ENCODE measurements around the gene TRIM43.
"Not testable (repeated sequence)": the region's sequence is repeated elsewhere in the genome, so short reads cannot be mapped to it uniquely, and the experiment has no call there.

Gene TRIM43

DNA sequence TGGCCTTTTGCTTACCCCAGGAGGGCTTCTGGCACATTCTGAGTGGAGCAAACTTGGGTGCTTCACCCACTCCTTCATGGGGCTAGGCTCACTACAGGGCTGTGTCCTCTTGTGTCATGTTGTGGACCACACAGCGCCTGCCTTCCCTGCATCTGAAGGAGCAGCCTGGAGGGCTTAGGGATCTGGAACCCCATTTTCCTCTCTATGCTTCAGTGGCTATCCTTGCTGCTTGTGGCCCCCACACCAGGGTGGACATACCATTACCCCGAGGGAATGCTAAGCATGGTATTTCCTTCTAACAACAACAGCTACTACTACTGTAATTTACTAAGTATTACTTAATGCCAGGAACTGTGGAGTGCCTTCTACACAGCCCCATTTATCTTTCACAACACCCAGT is 50.6 kb downstream of the TRIM43 start:
- FAIRE-seq, result not testable (repeated sequence)

DNA sequence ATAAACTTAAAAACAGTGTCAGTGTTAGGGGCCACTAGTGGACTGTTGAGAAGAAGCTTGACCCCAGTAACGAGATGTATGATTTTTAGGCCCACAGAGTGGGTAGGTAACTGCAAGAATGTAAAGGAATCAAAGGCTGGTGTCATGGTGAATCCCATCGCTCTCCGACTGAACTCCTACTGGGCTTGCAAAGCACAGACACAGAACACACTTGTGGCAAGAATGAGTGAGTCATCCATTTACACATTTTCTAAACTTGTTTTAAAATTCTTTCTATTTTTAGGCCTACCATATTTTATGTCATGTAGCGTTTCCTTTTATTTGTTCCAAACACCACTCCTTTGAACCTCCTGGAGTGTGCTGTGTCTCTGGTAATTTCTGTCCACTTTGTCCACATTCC is 51.1 kb downstream of the TRIM43 start:
- not testable (repeated sequence) for FAIRE-seq

DNA sequence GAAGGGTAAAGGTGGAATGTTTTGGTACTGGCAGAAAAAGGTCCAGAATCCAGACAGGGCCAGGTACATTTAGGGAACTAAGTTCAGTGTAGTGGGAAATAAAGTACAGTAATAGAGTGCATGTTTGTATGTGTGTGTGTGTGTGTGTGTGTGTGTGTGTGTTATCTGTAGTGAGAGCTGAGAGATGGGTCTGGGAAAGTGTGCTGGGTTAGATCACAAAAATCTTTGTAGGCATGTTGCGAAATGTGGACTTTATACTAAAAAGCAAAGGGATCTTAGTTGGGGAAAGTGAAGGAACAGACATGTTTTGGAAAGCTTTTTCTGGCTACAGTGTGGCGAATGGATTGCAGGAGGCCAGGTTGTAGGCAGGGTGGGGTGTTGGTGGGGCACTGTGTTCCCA is 53.5 kb downstream of the TRIM43 start:
- not testable (repeated sequence) for FAIRE-seq

DNA sequence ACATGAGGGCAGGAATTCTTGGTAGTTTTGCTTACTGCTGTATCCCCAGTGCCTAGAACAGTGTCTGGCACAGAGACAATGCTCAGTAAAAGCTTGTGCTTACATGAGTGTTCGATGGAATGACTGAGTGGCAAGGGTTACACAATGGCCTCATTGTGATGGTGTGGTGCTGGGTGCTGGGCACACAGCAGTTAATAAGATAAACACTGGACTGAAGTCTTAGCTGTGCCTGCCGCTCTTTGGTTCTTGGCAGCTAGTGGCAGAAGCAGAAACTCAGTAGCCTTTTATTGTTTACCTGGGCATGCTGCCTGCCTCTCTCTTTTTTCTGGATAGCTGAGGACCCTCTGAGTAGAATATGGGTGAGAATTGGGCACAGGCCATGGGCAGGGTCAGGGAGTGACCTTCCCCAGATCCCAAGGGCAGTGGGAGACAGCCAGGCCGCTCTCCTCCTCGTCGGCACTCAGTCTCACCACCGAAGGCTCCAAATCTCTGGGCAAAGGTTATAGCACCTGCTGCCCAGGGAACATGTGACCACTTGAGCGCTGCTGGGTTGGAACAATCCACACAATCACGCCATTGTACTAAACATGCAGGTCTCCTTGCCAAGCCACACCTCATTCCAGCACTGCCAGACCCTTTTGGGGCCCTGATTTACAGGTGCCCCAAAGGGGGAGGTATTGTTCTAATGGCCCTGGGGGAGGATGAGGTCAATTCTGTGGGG is 54.6 kb downstream of the TRIM43 start:
- not testable (repeated sequence) for FAIRE-seq

DNA sequence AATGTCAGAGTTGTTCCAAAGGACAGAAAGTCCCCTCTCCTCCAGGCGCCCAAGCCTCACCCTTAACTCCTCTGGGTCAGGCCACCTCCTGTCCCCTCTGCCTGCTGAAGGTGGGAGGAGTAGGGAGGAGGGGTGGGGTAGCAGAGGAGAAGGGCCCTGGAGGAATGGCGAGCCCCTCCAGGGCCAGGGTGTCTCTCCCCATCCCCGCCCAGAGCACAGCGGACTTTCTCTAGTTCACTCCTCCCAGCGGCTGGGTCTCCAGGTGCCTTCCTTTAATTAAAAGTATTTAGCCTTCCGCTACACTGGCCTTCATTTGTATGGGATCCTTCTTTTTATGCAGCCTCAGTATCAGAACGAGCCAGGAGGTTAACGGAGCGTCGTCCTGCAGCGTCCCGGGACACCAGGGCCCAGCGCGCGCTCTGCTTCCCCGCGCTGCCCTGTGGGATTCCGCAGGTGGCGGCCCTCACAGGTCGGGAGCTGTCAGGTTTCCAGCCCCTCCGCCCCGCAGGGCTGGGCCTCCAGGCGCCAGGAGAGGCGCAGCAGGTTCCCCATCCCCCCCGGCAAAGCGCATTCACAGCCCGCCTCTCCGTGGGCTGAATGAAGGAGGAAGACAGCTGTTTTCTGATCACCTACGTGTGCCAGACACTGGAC is 57.2 kb downstream of the TRIM43 start:
- FAIRE-seq, result not testable (repeated sequence)
